ENCODE results near the gene ZNF19.

- TF ChIP-seq, protein P1, sequence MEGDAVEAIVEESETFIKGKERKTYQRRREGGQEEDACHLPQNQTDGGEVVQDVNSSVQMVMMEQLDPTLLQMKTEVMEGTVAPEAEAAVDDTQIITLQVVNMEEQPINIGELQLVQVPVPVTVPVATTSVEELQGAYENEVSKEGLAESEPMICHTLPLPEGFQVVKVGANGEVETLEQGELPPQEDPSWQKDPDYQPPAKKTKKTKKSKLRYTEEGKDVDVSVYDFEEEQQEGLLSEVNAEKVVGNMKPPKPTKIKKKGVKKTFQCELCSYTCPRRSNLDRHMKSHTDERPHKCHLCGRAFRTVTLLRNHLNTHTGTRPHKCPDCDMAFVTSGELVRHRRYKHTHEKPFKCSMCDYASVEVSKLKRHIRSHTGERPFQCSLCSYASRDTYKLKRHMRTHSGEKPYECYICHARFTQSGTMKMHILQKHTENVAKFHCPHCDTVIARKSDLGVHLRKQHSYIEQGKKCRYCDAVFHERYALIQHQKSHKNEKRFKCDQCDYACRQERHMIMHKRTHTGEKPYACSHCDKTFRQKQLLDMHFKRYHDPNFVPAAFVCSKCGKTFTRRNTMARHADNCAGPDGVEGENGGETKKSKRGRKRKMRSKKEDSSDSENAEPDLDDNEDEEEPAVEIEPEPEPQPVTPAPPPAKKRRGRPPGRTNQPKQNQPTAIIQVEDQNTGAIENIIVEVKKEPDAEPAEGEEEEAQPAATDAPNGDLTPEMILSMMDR (IDR thresholded peaks at IDR 0.05) = no peak
- TF ChIP-seq POLR2A (IDR thresholded peaks at IDR 0.05) = no peak
Measured at GRCh38 chr16:71473891-71474290, 15.2 kb downstream of the ZNF19 start.

All from body of pancreas (tissue), 4 donors.